ENCODE results near the gene INHBC.
"Not testable (repeated sequence)": the region's sequence is repeated elsewhere in the genome, so short reads cannot be mapped to it uniquely, and the experiment has no call there.

The INHBC gene

GRCh38 chr12:57429473-57430111 is 5.0 kb upstream of the INHBC start:
- no peak for DNase-seq (ENCODE audit: low read depth, low spot score)

GRCh38 chr12:57430112-57430930 is 4.3 kb upstream of the INHBC start:
- DNase-seq (ENCODE audit: low read depth, low spot score) = no peak

GRCh38 chr12:57430931-57431566 is 3.5 kb upstream of the INHBC start, which contains the start of gene R3HDM2:
R3HDM2 (minus strand) TSS chr12:57431043; CDS start chr12:57310428, 120,615 bp downstream.
- peak; percentile 90 for DNase-seq (ENCODE audit: low read depth, low spot score)

GRCh38 chr12:57431654-57432188 is 2.9 kb upstream of the INHBC start:
- DNase-seq (ENCODE audit: low read depth, low spot score) = no peak

GRCh38 chr12:57433370-57433769 is 1.2 kb upstream of the INHBC start:
- no peak for DNase-seq (ENCODE audit: low read depth, low spot score)

GRCh38 chr12:57435293-57435692 is 709 bp downstream of the INHBC start:
- DNase-seq (ENCODE audit: low read depth, low spot score) = no peak

GRCh38 chr12:57438400-57438799 is 3.8 kb downstream of the INHBC start:
- no peak for DNase-seq (ENCODE audit: low read depth, low spot score)

- DNase-seq (ENCODE audit: low read depth, low spot score) = no peak
Observed at GRCh38 chr12:57439762-57440266, 5.2 kb downstream of the INHBC start.

- DNase-seq (ENCODE audit: low read depth, low spot score) = not testable (repeated sequence)
Observed at GRCh38 chr12:57441393-57441792, 6.8 kb downstream of the INHBC start.

GRCh38 chr12:57441846-57442427 is 7.4 kb downstream of the INHBC start:
- no peak for DNase-seq (ENCODE audit: low read depth, low spot score)

- DNase-seq (ENCODE audit: low read depth, low spot score) = not testable (repeated sequence)
Observed at GRCh38 chr12:57444337-57444736, 9.8 kb downstream of the INHBC start.

- no peak for DNase-seq (ENCODE audit: low read depth, low spot score)
Observed at GRCh38 chr12:57444744-57445143, 10.2 kb downstream of the INHBC start.

GRCh38 chr12:57446292-57446960 is 11.8 kb downstream of the INHBC start:
- DNase-seq (ENCODE audit: low read depth, low spot score) = no peak

- DNase-seq (ENCODE audit: low read depth, low spot score) = no peak
Observed at GRCh38 chr12:57448669-57449068, 14.1 kb downstream of the INHBC start.

- DNase-seq (ENCODE audit: low read depth, low spot score) = no peak
Observed at GRCh38 chr12:57449375-57449774, 14.8 kb downstream of the INHBC start.

- no peak for DNase-seq (ENCODE audit: low read depth, low spot score)
Observed at GRCh38 chr12:57450057-57450456, 15.5 kb downstream of the INHBC start.

GRCh38 chr12:57451233-57451778 is 16.7 kb downstream of the INHBC start:
- DNase-seq (ENCODE audit: low read depth, low spot score) = no peak

- DNase-seq (ENCODE audit: low read depth, low spot score) = no peak
Observed at GRCh38 chr12:57452181-57452936, 17.8 kb downstream of the INHBC start.

GRCh38 chr12:57452937-57453509 is 18.4 kb downstream of the INHBC start:
- no peak for DNase-seq (ENCODE audit: low read depth, low spot score)

GRCh38 chr12:57454213-57454565 is 19.6 kb downstream of the INHBC start:
- no peak for DNase-seq (ENCODE audit: low read depth, low spot score)
